Measurements from ENCODE around the gene PPP1R1A. TPM values are rescaled to one million over a fixed set of nuclear protein-coding genes. Genes with fewer than 3 reads are reported as not detected.

Gene PPP1R1A
- total RNA-seq, 2 experiments from 2014 or later: not detected

DNA sequence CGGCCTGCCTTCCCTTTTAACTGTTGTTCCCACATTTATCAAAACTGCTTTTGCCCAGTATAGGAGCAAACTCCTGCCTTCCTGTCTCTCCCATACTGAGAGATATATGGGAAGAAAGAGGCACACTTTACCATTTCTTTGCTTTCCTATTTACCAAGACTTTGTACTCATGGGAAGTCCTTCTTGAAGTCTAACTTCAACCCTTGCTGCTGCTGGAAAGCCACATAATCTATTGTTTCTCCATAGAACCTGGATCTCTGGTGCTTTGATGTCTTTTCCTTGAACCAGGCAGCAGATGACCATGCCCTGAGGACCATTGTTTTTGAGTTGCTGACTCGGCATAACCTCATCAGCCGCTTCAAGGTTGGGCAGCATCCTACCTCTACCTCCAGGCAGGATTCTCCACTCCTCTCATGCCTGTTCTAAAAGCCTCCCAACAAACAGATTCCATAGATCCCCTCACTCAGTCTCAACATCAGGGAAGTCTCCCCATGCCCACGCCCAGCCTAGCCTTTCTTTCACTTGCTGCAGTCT lies 18.4 kb downstream of the PPP1R1A start:
- Mint-ChIP-seq H3K36me3 (ENCODE audit: low read depth) (peaks cover 32% of the 10 kb centered on the region), H3K4me1 (no peaks in the 10 kb centered on the region), H3K27ac (no peak overlapping the region), H3K27me3 (no peaks in the 10 kb centered on the region), H3K9me3 (ENCODE audit: low read depth) (no peaks in the 10 kb centered on the region), H3K4me3 (no peak overlapping the region)
- DNase-seq (no peak), ATAC-seq (no peak)
- ChIA-PET CTCF (interaction anchor here (1.5 kb wide), 1 partner anchor 10 kb away, joined by 4 read pairs; no protein-coding TSS in a partner anchor), POLR2A (no interaction called here)
- intact Hi-C loops (cut with DNase I, micrococcal nuclease): no loop called here

GRCh38 chr12:54569072-54569471 lies 19.4 kb downstream of the PPP1R1A start:
- H3K27me3 Mint-ChIP-seq: no peaks in the 10 kb centered on the region
- intact Hi-C loops (cut with DNase I, micrococcal nuclease): no loop called here
- H3K27ac Mint-ChIP-seq: no peak overlapping the region
- no peaks in the 10 kb centered on the region for H3K9me3 Mint-ChIP-seq (ENCODE audit: low read depth)
- no peaks in the 10 kb centered on the region for H3K4me1 Mint-ChIP-seq
- DNase-seq (no peak), ATAC-seq (no peak)
- H3K36me3 Mint-ChIP-seq (ENCODE audit: low read depth): peaks cover 30% of the 10 kb centered on the region
- CTCF ChIA-PET: interaction anchor here (0.7 to 1.2 kb wide), 2 partner anchors 11 to 117 kb away, joined by 3 to 4 read pairs; no protein-coding TSS in a partner anchor
- H3K4me3 Mint-ChIP-seq: no peak overlapping the region
- POLR2A ChIA-PET: no interaction called here

DNA sequence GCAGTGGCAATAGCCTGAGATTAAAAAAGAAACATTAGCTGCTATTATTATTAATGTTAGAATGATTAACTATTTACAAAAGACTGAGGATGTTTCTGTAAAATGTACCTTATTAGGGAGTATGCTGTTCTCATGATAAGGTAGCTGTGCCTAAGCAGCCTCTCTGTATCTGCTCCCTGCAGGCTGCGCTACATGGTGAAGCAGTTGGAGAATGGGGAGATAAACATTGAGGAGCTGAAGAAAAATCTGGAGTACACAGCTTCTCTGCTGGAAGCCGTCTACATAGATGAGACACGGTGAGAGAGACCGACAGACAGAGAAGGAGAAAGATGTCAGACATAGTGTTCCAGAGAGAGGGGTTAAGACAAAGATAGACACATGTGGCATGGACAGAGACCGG lies 21.7 kb downstream of the PPP1R1A start:
- POLR2A ChIA-PET: no interaction called here
- Mint-ChIP-seq H3K4me3 (no peak overlapping the region), H3K36me3 (ENCODE audit: low read depth) (peaks cover 22% of the 10 kb centered on the region), H3K27ac (no peak overlapping the region), H3K27me3 (no peaks in the 10 kb centered on the region), H3K9me3 (ENCODE audit: low read depth) (no peaks in the 10 kb centered on the region), H3K4me1 (peaks cover 8% of the 10 kb centered on the region)
- DNase-seq: no peak
- intact Hi-C loops (cut with DNase I, micrococcal nuclease): no loop called here
- CTCF ChIA-PET: interaction anchor here (1.0 to 2.6 kb wide), 4 partner anchors 13 to 91 kb away, joined by 3 to 17 read pairs (median 6); no protein-coding TSS in a partner anchor
- ATAC-seq: no peak

DNA sequence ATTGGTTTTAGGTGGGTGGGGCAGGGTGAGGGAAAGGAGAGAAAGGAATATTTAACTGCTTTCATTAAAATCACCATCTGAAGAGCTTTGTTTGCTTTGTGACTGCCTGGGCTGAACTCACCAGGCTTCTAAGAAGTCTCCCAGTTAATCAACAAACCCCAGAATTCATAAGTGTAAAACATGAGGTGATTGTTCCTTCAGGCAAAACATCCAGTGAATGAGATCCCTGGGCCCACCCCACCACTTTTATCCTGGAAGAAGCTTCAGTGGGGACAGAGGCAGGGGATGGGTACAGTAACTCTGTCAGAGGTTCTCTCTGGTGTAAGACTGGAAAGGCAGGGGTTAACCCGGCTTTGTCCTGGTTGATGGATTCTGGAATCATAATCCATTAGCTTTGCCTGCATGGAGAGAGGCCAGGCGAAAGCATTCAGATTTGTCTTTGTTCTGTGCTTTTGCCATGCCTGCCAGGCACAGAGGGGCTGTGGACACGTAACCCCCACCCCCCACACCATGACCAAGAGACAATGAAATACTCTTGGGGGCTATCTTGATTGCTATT lies 22.4 kb downstream of the PPP1R1A start:
- CTCF ChIA-PET: interaction anchor here (1.2 to 2.6 kb wide), 3 partner anchors 14 to 39 kb away, joined by 4 to 17 read pairs (median 8); no protein-coding TSS in a partner anchor
- DNase-seq (no peak), ATAC-seq (no peak)
- H3K27ac Mint-ChIP-seq: no peak overlapping the region
- no peaks in the 10 kb centered on the region for H3K9me3 Mint-ChIP-seq (ENCODE audit: low read depth)
- peaks cover 16% of the 10 kb centered on the region for H3K4me1 Mint-ChIP-seq
- intact Hi-C loops (cut with DNase I, micrococcal nuclease): no loop called here
- H3K27me3 Mint-ChIP-seq: no peaks in the 10 kb centered on the region
- peaks cover 19% of the 10 kb centered on the region for H3K36me3 Mint-ChIP-seq (ENCODE audit: low read depth)
- H3K4me3 Mint-ChIP-seq: no peak overlapping the region
- POLR2A ChIA-PET: no interaction called here

GRCh38 chr12:54565310-54565985 lies 23.0 kb downstream of the PPP1R1A start:
- intact Hi-C loops (cut with DNase I, micrococcal nuclease): no loop called here
- no peaks in the 10 kb centered on the region for H3K9me3 Mint-ChIP-seq (ENCODE audit: low read depth)
- DNase-seq (no peak), ATAC-seq (no peak)
- no peak overlapping the region for H3K4me3 Mint-ChIP-seq
- peaks cover 22% of the 10 kb centered on the region for H3K4me1 Mint-ChIP-seq
- H3K36me3 Mint-ChIP-seq (ENCODE audit: low read depth): peaks cover 15% of the 10 kb centered on the region
- no peak overlapping the region for H3K27ac Mint-ChIP-seq
- POLR2A ChIA-PET: no interaction called here
- H3K27me3 Mint-ChIP-seq: no peaks in the 10 kb centered on the region
- CTCF ChIA-PET: interaction anchor here (2.4 kb wide), 1 partner anchor 38 kb away, joined by 8 read pairs; no protein-coding TSS in a partner anchor

- Mint-ChIP-seq H3K4me3 (no peak overlapping the region), H3K4me1 (peaks cover 28% of the 10 kb centered on the region), H3K9me3 (ENCODE audit: low read depth) (no peaks in the 10 kb centered on the region), H3K27ac (no peak overlapping the region), H3K27me3 (no peaks in the 10 kb centered on the region), H3K36me3 (ENCODE audit: low read depth) (peaks cover 8% of the 10 kb centered on the region)
- ChIA-PET CTCF (interaction anchor here (3.2 kb wide), 1 partner anchor 15 kb away, joined by 18 read pairs; no protein-coding TSS in a partner anchor), POLR2A (interaction anchor here (0.6 kb wide), 1 partner anchor 1795 kb away, joined by 3 read pairs; the partner anchor contains the start of gene STAT2)
- ATAC-seq: no peak
- DNase-seq: no peak
- intact Hi-C loops (cut with DNase I, micrococcal nuclease): loop anchor here in 1 of 2 experiments (5.0 kb wide), 1 partner anchor 428 kb away; no protein-coding TSS in a partner anchor
Measured at GRCh38 chr12:54564768-54565167, 23.7 kb downstream of the PPP1R1A start.

GRCh38 chr12:54563787-54564186 lies 24.7 kb downstream of the PPP1R1A start:
- peaks cover 33% of the 10 kb centered on the region for H3K4me1 Mint-ChIP-seq
- CTCF ChIA-PET: interaction anchor here (1.0 to 3.2 kb wide), 6 partner anchors 8 to 164 kb away, joined by 3 to 18 read pairs (median 4); no protein-coding TSS in a partner anchor
- H3K27me3 Mint-ChIP-seq: no peaks in the 10 kb centered on the region
- peaks cover 5% of the 10 kb centered on the region for H3K36me3 Mint-ChIP-seq (ENCODE audit: low read depth)
- H3K27ac Mint-ChIP-seq: no peak overlapping the region
- ATAC-seq (no peak), DNase-seq (no peak)
- intact Hi-C loops (cut with DNase I, micrococcal nuclease): loop anchor here in 1 of 2 experiments (5.0 kb wide), 1 partner anchor 429 kb away; no protein-coding TSS in a partner anchor
- no peaks in the 10 kb centered on the region for H3K9me3 Mint-ChIP-seq (ENCODE audit: low read depth)
- no peak overlapping the region for H3K4me3 Mint-ChIP-seq
- POLR2A ChIA-PET: no interaction called here

DNA sequence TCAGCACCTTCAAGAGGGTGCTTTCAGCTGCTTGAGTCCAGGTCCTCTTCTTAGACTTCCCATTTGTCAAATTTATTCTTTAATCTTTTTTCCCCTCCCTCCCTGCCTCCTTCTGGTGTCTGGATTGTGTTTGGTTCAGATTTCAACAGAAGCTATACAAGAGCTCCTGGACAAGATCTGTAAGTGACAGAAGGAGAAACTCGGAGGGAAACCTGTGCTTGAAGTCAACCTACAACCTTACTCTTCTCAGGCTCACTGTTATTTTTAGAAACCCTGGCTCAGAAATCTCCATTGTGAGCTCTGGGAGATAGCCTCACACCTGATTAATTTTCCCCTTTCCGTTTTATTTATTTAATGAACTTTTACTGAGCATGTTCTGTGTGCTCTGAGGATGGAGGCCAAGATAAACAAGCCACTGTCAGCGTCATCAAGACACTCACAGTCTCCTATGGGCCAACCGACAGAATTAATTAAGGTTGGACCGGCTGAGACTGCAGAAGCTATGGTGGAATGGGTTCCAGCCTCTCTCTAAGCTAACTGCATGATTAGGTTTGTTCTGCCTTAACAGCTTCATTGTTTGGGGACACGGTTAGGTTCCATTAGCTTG lies 25.6 kb downstream of the PPP1R1A start:
- peak overlapping the region; percentile 68 for H3K27ac Mint-ChIP-seq
- peaks cover 5% of the 10 kb centered on the region for H3K36me3 Mint-ChIP-seq (ENCODE audit: low read depth)
- H3K9me3 Mint-ChIP-seq (ENCODE audit: low read depth): no peaks in the 10 kb centered on the region
- CTCF ChIA-PET: interaction anchor here (1.1 to 3.2 kb wide), 6 partner anchors 9 to 163 kb away, joined by 3 to 18 read pairs (median 6); no protein-coding TSS in a partner anchor
- DNase-seq (no peak), ATAC-seq (no peak)
- H3K27me3 Mint-ChIP-seq: no peaks in the 10 kb centered on the region
- intact Hi-C loops (cut with DNase I, micrococcal nuclease): loop anchor here in 1 of 2 experiments (5.0 kb wide), 1 partner anchor 429 kb away; no protein-coding TSS in a partner anchor
- H3K4me1 Mint-ChIP-seq: peaks cover 33% of the 10 kb centered on the region
- H3K4me3 Mint-ChIP-seq: no peak overlapping the region
- POLR2A ChIA-PET: no interaction called here

- Mint-ChIP-seq H3K36me3 (ENCODE audit: low read depth) (peaks cover 2% of the 10 kb centered on the region), H3K27ac (peak overlapping the region; percentile 93), H3K4me1 (peaks cover 33% of the 10 kb centered on the region), H3K9me3 (ENCODE audit: low read depth) (no peaks in the 10 kb centered on the region), H3K4me3 (peak overlapping the region; percentile 66), H3K27me3 (no peaks in the 10 kb centered on the region)
- peak; percentile 59 for DNase-seq
- intact Hi-C loops (cut with DNase I, micrococcal nuclease): loop anchor here in 1 of 2 experiments (2.0 to 5.0 kb wide), 2 partner anchors 374 to 431 kb away; no protein-coding TSS in a partner anchor
- ChIA-PET POLR2A (interaction anchor here (0.8 to 1.5 kb wide), 3 partner anchors 12 to 281 kb away, joined by 3 to 7 read pairs (median 3); partner anchors contain the start of genes HNRNPA1 and PDE1B), CTCF (interaction anchor here (0.7 to 1.7 kb wide), 7 partner anchors 10 to 362 kb away, joined by 3 to 16 read pairs (median 5); partner anchors contain the start of gene PDE1B)
- peak; percentile 34 for ATAC-seq
Measured at GRCh38 chr12:54561164-54561563, 27.3 kb downstream of the PPP1R1A start.

DNA sequence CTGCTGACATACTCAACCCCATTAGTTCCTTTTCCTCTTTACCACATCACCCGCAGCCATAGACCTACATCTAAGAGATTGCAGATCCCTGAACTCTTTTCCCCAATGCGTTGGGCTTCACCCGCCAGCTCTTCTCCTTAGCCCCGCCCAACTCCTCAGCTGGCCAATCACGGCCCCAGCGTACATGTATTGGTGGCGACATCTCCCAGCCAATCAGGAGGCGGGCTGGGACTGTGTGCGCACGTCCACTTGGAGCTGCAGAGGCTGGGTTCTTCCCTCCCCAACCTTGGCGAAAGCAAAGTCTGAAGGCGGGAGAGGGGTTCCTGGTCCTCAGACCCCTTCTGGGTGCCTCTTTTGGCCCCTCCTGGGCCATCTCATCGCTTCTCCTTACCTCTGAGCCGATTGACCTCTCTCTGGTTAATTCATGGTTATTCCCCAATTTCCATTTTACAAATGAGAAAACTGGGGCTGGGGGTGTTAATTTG lies 28.0 kb downstream of the PPP1R1A start:
- Mint-ChIP-seq H3K27ac (peak overlapping the region; percentile 93), H3K36me3 (ENCODE audit: low read depth) (peaks cover 2% of the 10 kb centered on the region), H3K4me3 (peak overlapping the region; percentile 66), H3K4me1 (peaks cover 33% of the 10 kb centered on the region), H3K9me3 (ENCODE audit: low read depth) (no peaks in the 10 kb centered on the region), H3K27me3 (no peaks in the 10 kb centered on the region)
- ATAC-seq (peak; percentile 100), DNase-seq (peak; percentile 95)
- ChIA-PET POLR2A (interaction anchor here (0.7 to 1.5 kb wide), 6 partner anchors 10 to 1139 kb away, joined by 3 to 7 read pairs (median 4); partner anchors contain the start of genes HNRNPA1, NCKAP1L and PDE1B), CTCF (interaction anchor here (0.7 to 1.7 kb wide), 11 partner anchors 11 to 174 kb away, joined by 3 to 16 read pairs (median 4); partner anchors contain the start of gene PDE1B)
- intact Hi-C loops (cut with DNase I, micrococcal nuclease): loop anchor here in 1 of 2 experiments (1.0 to 5.0 kb wide), 5 partner anchors 11 to 432 kb away; partner anchors contain the start of genes NCKAP1L and PDE1B

All from activated CD4-positive, alpha-beta T cell treated with anti-CD3 and anti-CD28 coated beads for 36 hours (primary cell).